Measurements from ENCODE around the gene TTC5. TPM values are rescaled to one million over a fixed set of nuclear protein-coding genes. Genes with fewer than 3 reads are reported as not detected.
A peak's percentile ranks its signal among the peaks of the same experiment; 100 is the strongest.

The TTC5 gene, protein sequence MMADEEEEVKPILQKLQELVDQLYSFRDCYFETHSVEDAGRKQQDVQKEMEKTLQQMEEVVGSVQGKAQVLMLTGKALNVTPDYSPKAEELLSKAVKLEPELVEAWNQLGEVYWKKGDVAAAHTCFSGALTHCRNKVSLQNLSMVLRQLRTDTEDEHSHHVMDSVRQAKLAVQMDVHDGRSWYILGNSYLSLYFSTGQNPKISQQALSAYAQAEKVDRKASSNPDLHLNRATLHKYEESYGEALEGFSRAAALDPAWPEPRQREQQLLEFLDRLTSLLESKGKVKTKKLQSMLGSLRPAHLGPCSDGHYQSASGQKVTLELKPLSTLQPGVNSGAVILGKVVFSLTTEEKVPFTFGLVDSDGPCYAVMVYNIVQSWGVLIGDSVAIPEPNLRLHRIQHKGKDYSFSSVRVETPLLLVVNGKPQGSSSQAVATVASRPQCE
- total RNA-seq: 19.3 TPM in 2 replicates

DNA sequence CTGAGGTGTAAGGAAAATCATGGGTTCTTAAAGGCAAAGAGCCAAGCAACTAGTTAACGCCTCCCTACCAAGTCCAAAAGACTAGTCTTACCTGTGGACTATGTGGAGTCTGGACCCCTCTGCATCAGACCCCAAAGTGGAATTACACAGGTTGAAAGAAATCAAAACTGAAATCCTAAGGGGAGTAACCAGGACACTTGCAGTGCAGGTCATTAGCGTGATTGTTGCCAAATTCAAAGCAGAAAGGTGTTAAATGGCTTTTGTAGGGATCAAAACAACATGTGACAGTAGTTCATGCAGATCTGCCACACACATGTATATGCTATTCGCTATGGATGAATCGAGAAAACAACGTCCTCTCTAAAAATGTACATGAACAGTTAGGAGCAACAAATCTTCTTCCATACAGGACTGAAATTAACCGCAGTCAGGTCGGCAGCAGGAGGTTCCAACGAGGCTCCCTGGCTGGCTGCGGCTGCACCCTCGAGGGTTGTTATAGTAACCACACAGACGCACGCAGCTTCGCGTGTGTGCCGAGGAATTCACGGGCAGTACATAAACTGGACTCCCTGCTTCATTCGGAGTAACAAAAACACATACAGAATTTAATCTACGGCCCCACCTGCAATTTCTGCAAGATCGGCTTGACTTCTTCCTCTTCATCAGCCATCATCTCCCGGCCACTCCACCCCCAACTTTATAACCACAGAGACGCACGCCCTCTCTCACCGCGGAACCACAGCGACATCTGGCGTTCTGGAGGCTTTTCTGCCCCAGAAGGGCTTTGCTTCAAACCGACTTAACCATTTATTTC is at the start of gene TTC5:
Gene TTC5 (minus strand): TSS at position 687 of the 814 bp plus-strand sequence. CDS start 14 bp downstream, at position 673.

DNA sequence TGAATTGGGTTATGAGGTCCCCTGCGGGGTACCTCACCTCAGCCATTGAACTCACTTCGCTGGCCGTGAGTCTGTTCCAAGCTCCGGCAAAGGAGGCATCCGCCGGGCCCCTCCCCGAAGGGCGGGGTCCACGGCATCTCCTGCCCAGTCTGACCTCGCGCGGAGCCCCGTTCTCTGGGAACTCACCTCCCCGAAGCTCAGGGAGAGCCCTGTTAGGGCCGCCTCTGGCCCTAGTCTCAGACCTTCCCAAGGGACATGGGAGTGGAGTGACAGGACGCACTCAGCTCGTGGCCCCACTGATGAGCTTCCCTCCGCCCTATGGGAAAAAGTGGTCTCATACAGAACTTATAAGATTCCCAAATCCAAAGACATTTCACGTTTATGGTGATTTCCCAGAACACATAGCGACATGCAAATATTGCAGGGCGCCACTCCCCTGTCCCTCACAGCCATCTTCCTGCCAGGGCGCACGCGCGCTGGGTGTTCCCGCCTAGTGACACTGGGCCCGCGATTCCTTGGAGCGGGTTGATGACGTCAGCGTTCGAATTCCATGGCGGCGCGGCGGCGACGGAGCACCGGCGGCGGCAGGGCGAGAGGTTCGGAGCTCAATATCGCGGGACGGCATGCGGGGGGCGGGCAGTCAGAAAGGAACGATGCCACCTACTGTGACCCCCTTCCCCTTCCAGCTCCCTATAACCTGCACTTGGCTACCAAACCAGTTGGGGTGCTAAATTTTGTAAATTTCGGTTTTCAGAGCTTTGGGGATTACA is 37.5 kb upstream of the TTC5 start, which contains the start of gene PARP2:
Gene PARP2 (plus strand): TSS at position 544 of the 770 bp plus-strand sequence. CDS start 7 bp downstream, at position 551.

GRCh38 chr14:20332788-20333493 is 27.2 kb upstream of the TTC5 start, which contains the start of gene CCNB1IP1:
Gene CCNB1IP1, minus strand, starts transcription at chr14:20333279. Its CDS starts 16,756 bp downstream, at chr14:20316523.

Small RNA genes lying within 50 kb of the gene (small RNA-seq; reads per million reads assigned to genes)
- gene SNORA79B: 1.3 reads per million, percentile 68 among the genes with 10 or more reads in this experiment
- 106 reads per million, percentile 99 among the genes with 10 or more reads in this experiment for gene SNORD126

Other genes starting within 250 kb of the TTC5 start
- not detected in 2 replicates for gene OR4L1, start 245.9 kb downstream of the TTC5 start, total RNA-seq
- not detected in 2 replicates for gene OR4K17, start 195.2 kb downstream of the TTC5 start, total RNA-seq
- not detected in 2 replicates for gene OR4N5, start 167.1 kb downstream of the TTC5 start, total RNA-seq
- gene OR11G2, start 115.1 kb downstream of the TTC5 start, total RNA-seq: not detected in 2 replicates
- gene OR11H6, start 82.2 kb downstream of the TTC5 start, total RNA-seq: not detected in 2 replicates
- gene OR11H7, start 77.0 kb downstream of the TTC5 start, total RNA-seq: not detected in 2 replicates
- not detected in 2 replicates for gene OR11H4, start 66.7 kb downstream of the TTC5 start, total RNA-seq
- gene CCNB1IP1, start 27.3 kb upstream of the TTC5 start, total RNA-seq: 35.0 and 35.9 TPM in 2 replicates
- gene PARP2, start 37.7 kb upstream of the TTC5 start, total RNA-seq: 10.1 and 11.4 TPM in 2 replicates
- gene TEP1, start 107.5 kb upstream of the TTC5 start, total RNA-seq: 23.2 and 30.5 TPM in 2 replicates
- gene KLHL33, start 130.2 kb upstream of the TTC5 start, total RNA-seq: not detected in 2 replicates
- 45.1 and 49.5 TPM in 2 replicates for gene OSGEP, start 148.9 kb upstream of the TTC5 start, total RNA-seq
- 60.2 and 74.5 TPM in 2 replicates for gene APEX1, start 149.3 kb upstream of the TTC5 start, total RNA-seq
- gene PIP4P1, start 155.5 kb upstream of the TTC5 start, total RNA-seq: 25.8 and 26.1 TPM in 2 replicates
- 343 and 388 TPM in 2 replicates for gene PNP, start 163.5 kb upstream of the TTC5 start, total RNA-seq
- 0.48 and 4.2 TPM in 2 replicates for gene RNASE10, start 199.6 kb upstream of the TTC5 start, total RNA-seq

Measured in vein endothelial cell (primary cell).